ENCODE data around the gene GSTA3.

Gene GSTA3

DNA sequence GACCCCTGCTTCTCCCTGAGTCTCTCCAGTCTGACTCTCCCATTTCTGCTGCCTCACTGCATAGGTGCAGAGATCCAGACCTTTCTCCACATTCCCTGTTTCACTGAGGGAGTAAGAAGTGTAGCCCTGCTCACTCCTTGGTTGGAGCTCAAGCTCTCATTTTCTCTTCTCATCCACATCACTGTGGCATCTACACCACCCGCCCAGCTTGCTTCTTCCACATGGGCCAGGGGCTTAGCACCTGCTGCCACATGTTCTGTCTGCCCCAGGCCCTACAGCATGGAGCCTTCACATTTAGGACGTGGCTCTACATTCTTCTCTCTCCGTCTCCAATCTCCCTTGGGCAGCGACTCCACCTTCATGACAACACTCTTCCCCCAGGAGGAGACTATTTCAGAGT, 60.4 kb downstream of the GSTA3 start:
- DNase-seq = no peak
